Upper lobe of left lung (tissue), 6 donors: Measurements from ENCODE around the gene TTC32. TPM values are rescaled to one million over a fixed set of nuclear protein-coding genes. Genes with fewer than 3 reads are reported as not detected.
"Not testable (repeated sequence)": the region's sequence is repeated elsewhere in the genome, so short reads cannot be mapped to it uniquely, and the experiment has no call there.

Experiments used
- ATAC-seq, 2 donors: fragments of 200-7000 bp; cut with Tn5 transposase; one replicate each; pipeline ENCODE4 v1.9.1; 2022; ENCODE audit warnings: mild to moderate bottlenecking in 2 of 2, moderate library complexity in 2 of 2; ENCODE audit not compliant: low FRiP score in 2 of 2
- DNase-seq, 2 donors: peaks; one replicate each; pipeline ENCODE4 v3.0.0-alpha.2; 2019 to 2020
- H3K27ac ChIP-seq, 4 donors: fragments of 200-600 bp; sonication (generic); one replicate each; pipeline ENCODE4 v1.5.1; 2016 to 2019
- H3K27me3 ChIP-seq, 4 donors: fragments of 200-600 bp; sonication (generic); one replicate each; pipeline ENCODE4 v1.5.1; 2017 to 2019
- H3K36me3 ChIP-seq, 4 donors: fragments of 200-600 bp; sonication (generic); one replicate each; pipeline ENCODE4 v1.5.1; 2016 to 2019
- H3K4me1 ChIP-seq, 4 donors: fragments of 200-600 bp; sonication (generic); one replicate each; pipeline ENCODE4 v1.5.1; 2018 to 2019
- H3K4me3 ChIP-seq, 4 donors: fragments of 200-600 bp; sonication (generic); one replicate each; pipeline ENCODE4 v1.5.1; 2017 to 2019; ENCODE audit warnings: mild to moderate bottlenecking in 2 of 4, moderate library complexity in 1 of 4
- H3K9me3 ChIP-seq, 4 donors: fragments of 200-600 bp; sonication (generic); one replicate each; pipeline ENCODE4 v1.5.1; 2018 to 2019
- EP300 ChIP-seq, 4 donors: sonication (generic); formaldehyde crosslinking; IDR thresholded peaks; one replicate each; pipeline ENCODE4 v1.5.1; 2017; ENCODE audit warnings: antibody characterized with exemption in 4 of 4, control low read depth in 2 of 4
- POLR2A ChIP-seq, 4 donors: fragments of 450-650 bp; IDR thresholded peaks; one replicate each; pipeline ENCODE4 v1.5.1; 2016 to 2017; ENCODE audit warnings: antibody characterized with exemption in 4 of 4, mild to moderate bottlenecking in 2 of 4
- POLR2AphosphoS5 ChIP-seq, 2 donors: sonication (generic); formaldehyde crosslinking; IDR thresholded peaks; one replicate each; pipeline ENCODE4 v1.5.1; 2017; ENCODE audit warnings: antibody characterized with exemption in 2 of 2
- WGBS, 2 donors: methylation state at CpG; one replicate each; pipeline ENCODE4 v1.1.5; 2017 to 2018; 5-methylcytosine and 5-hydroxymethylcytosine counted together
- total RNA-seq, 6 donors: library from RNA; depleted of rRNA in 4 of 6; stranded (reverse); fragments of >200 nt in 4 of 6; gene quantifications; one replicate each; pipeline versions ENCODE4 v1.1.0 to v1.2.1, GENCODE V29; 2016 to 2021
- TF ChIP-seq, protein P1 (sequence below), 6 experiments: fragments of 450-650 bp in 4 of 6; fragments of 200-600 bp in 2 of 6; sonication (generic) in 2 of 6; IDR thresholded peaks; one replicate each; pipeline ENCODE4 v1.5.1; 2016 to 2019; ENCODE audit warnings: antibody characterized with exemption in 6 of 6
- donor health status: DM: no; HTN: no; CAD: no; lungs with moderate emphysema.
- donor health status: DM: no; HTN: yes; CAD: no; lungs with severe emphysema.

The TTC32 gene
- total RNA-seq, 6 donors from 2014 or later: 8.4 to 14.7 (median 12.3) TPM

DNA sequence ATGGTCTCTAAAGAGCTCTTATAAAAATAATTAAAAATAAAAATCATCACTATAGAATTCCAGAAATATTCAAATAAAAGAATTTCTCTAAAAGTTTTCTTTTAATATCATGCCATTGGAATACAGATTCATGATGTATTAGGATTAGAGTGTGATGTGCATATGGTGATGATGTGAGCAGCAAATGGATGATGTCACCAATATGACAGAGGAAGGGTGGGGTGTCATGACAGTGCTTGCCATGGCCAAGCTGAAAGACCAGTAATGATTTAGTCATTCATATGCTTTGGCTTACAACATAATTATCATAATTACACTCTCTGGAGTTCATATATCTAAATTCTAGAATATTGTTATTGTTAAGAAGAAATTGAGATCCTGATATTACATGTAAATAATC lies 27.4 kb upstream of the TTC32 start:
- DNase-seq (no peak), ATAC-seq (no peak)
- Histone ChIP-seq H3K4me1 (peaks cover 0 to 4% (median 2%) of the 10 kb centered on the region in 4 donors), H3K27me3 (no peaks in the 10 kb centered on the region), H3K9me3 (peaks cover 9 to 13% (median 11%) of the 10 kb centered on the region in 4 donors), H3K4me3 (no peak overlapping the region), H3K27ac (no peak overlapping the region), H3K36me3 (peaks cover 0 to 27% (median 3%) of the 10 kb centered on the region in 4 donors)
- TF ChIP-seq, protein P1, sequence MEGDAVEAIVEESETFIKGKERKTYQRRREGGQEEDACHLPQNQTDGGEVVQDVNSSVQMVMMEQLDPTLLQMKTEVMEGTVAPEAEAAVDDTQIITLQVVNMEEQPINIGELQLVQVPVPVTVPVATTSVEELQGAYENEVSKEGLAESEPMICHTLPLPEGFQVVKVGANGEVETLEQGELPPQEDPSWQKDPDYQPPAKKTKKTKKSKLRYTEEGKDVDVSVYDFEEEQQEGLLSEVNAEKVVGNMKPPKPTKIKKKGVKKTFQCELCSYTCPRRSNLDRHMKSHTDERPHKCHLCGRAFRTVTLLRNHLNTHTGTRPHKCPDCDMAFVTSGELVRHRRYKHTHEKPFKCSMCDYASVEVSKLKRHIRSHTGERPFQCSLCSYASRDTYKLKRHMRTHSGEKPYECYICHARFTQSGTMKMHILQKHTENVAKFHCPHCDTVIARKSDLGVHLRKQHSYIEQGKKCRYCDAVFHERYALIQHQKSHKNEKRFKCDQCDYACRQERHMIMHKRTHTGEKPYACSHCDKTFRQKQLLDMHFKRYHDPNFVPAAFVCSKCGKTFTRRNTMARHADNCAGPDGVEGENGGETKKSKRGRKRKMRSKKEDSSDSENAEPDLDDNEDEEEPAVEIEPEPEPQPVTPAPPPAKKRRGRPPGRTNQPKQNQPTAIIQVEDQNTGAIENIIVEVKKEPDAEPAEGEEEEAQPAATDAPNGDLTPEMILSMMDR (IDR thresholded peaks at IDR 0.05): no peak
- TF ChIP-seq POLR2A (IDR thresholded peaks at IDR 0.05) (no peak), EP300 (IDR thresholded peaks at IDR 0.05) (no peak), POLR2AphosphoS5 (IDR thresholded peaks at IDR 0.05) (no peak)

DNA sequence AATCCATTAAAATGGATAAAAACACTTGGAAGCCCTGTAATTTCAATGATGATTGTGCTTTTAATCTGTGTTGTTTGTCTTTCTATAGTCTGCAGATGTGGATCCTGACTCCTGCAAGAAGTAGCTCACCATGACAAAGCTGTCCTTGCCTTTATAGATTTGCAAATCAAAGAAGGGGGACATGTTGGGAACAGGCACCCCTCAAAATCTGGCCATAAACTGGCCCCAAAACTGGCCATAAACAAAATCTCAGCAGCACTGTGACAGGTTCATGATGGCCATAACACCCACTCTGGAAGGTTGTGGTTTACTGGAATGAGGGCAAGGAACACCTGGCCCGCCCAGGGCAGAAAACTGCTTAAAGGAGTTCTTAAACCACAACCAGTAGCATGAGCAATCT lies 26.0 kb upstream of the TTC32 start:
- H3K9me3 ChIP-seq: peaks cover 9 to 13% (median 11%) of the 10 kb centered on the region in 4 donors
- peaks cover 0 to 27% (median 3%) of the 10 kb centered on the region in 4 donors for H3K36me3 ChIP-seq
- not testable (repeated sequence) for H3K4me1 ChIP-seq, DNase-seq, ATAC-seq, H3K27ac ChIP-seq, H3K27me3 ChIP-seq, H3K4me3 ChIP-seq
- 100% methylated on average over 1 of the region's 1 CpG for WGBS, 2 donors

DNA sequence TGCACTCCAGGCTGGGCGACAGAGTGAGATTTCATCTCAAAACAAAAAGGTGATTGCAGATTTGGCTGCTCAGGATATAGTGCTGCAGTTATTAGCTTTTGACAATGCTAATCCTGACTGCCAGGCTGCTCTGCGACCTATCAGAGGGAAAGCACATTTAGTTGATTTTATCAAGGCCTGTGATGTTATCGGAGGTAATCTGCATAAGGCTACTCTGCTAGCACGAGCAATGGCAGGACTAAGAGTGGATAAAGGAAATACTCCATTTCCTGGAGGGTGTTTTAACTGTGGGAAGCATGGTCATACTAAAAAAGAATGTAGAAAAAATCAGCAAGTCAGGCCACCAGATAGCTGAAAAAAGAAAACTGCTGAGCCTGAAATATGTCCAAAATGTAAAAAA lies 22.7 kb upstream of the TTC32 start:
- not testable (repeated sequence) for H3K27me3 ChIP-seq, H3K4me3 ChIP-seq, DNase-seq, ATAC-seq, H3K27ac ChIP-seq, H3K4me1 ChIP-seq
- WGBS, 2 donors: 65 to 75% methylated on average over 4 of the region's 4 CpGs
- Histone ChIP-seq H3K36me3 (peaks cover 0 to 17% (median 3%) of the 10 kb centered on the region in 4 donors), H3K9me3 (peaks cover 9 to 13% (median 11%) of the 10 kb centered on the region in 4 donors)

DNA sequence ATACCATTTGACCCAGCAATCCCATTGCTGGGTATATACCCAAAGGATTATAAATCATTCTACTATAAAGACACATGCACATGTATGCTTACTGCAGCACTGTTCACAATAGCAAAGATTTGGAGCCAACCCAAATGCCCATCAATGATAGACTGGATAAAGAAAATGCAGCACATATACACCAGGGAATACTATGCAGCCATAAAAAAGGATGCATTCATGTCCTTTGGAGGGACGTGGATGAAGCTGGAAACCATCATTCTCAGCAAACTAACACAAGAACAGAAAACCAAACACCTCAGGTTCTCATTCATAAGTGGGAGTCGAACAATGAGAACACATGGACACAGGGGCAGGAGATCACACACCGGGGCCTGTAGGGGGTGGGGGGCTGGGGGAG lies 20.4 kb upstream of the TTC32 start:
- H3K9me3 ChIP-seq, H3K36me3 ChIP-seq, H3K27ac ChIP-seq, H3K4me3 ChIP-seq, DNase-seq, H3K27me3 ChIP-seq, H3K4me1 ChIP-seq, ATAC-seq: not testable (repeated sequence)
- 62 to 94% methylated on average over 2 to 3 of the region's 3 CpGs for WGBS, 2 donors

DNA sequence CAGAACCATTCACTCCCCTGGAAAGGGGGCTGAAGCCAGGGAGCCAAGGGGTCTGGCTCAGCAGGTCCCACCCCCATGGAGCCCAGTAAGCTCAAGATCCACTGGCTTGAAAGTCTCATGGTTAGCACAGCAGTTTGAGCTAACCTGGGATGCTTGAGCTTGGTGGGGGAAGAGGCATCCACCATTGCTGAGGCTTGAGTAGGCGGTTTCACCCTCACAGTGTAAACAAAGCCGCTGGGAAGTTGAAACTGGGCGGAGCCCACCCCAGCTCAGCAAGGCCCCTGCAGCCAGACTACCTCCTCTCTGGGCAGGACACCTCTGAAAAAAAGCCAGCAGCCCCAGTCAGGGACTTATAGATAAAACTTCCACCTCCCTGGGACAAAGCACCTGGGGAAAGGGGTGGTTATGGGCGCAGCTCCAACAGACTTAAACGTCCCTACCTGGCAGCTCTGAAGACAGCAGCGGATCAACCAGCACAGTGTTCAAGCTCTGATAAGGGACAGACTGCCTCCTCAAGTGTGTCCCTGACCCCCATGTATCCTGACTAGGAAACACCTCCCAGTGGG lies 14.7 kb upstream of the TTC32 start:
- ATAC-seq (no peak), DNase-seq (no peak)
- Histone ChIP-seq H3K9me3 (no peaks in the 10 kb centered on the region), H3K27me3 (no peaks in the 10 kb centered on the region), H3K36me3 (no peaks in the 10 kb centered on the region), H3K4me1 (no peaks in the 10 kb centered on the region), H3K4me3 (no peak overlapping the region), H3K27ac (no peak overlapping the region)
- TF ChIP-seq EP300 (IDR thresholded peaks at IDR 0.05) (no peak), POLR2AphosphoS5 (IDR thresholded peaks at IDR 0.05) (no peak), POLR2A (IDR thresholded peaks at IDR 0.05) (no peak)
- TF ChIP-seq, protein P1 (IDR thresholded peaks at IDR 0.05): no peak
- WGBS, 2 donors: 80 to 93% methylated on average over 3 to 6 of the region's 6 CpGs

DNA sequence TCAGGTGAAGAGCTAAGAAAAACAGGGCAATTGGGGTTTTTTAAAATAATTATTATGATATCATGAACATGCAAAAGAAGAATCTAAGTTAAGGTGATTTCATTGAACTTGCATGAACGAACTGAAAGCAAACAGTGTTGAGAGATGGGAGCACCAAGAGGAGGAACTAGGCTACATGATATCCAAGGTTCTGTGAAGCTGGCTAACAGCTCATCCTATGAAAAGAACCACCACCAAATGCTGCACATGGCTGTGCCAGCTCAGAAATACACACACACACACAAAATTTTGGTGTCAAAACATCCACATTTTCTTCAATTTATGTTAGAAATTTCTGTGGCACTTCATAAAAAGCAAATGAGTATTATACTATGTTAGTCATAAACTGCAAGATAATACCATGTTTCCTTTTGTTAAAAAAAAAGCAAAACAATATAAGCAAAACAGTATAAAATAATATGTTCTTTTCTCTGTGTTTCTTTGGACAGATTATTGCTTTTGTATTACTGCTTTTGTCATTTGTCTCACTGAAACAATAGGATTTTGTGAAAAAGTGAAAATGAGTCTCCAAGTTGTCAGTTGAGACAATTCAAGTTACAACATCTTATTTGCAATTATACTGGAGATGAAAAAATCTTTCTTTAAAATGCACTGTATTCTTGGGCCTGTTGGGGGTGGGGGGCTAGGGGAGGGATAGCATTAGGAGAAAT lies 12.6 kb upstream of the TTC32 start:
- 70 to 85% methylated on average over 1 of the region's 1 CpG for WGBS, 2 donors
- H3K4me1 ChIP-seq: no peaks in the 10 kb centered on the region
- ATAC-seq (no peak), DNase-seq (no peak)
- H3K36me3 ChIP-seq: no peaks in the 10 kb centered on the region
- no peak overlapping the region for H3K27ac ChIP-seq
- no peaks in the 10 kb centered on the region for H3K27me3 ChIP-seq
- H3K9me3 ChIP-seq: no peaks in the 10 kb centered on the region
- no peak overlapping the region for H3K4me3 ChIP-seq
- TF ChIP-seq POLR2A (IDR thresholded peaks at IDR 0.05) (no peak), EP300 (IDR thresholded peaks at IDR 0.05) (no peak), POLR2AphosphoS5 (IDR thresholded peaks at IDR 0.05) (no peak)
- TF ChIP-seq, protein P1 (IDR thresholded peaks at IDR 0.05): no peak
